ENCODE measurements around the gene TTLL7.

Gene TTLL7

GRCh38 chr1:83845437-83846071, 153.4 kb downstream of the TTLL7 start:
- no peaks in the 10 kb centered on the region for H3F3A ChIP-seq (ENCODE audit: insufficient read depth, low read length)
- H3K9ac ChIP-seq (ENCODE audit: low read length), result no peak overlapping the region
- TF ChIP-seq CTCF (IDR thresholded peaks at IDR 0.05; ENCODE audit: low read length), result no peak
- TF ChIP-seq EZH2 (IDR thresholded peaks at IDR 0.05; ENCODE audit: borderline replicate concordance, low read length), result no peak
- H3K9me3 ChIP-seq (ENCODE audit: low read length), result no peaks in the 10 kb centered on the region
- peaks cover 3% of the 10 kb centered on the region for H3K4me1 ChIP-seq (ENCODE audit: insufficient read depth, low read length, severe bottlenecking)
- no peaks in the 10 kb centered on the region for H3K79me2 ChIP-seq (ENCODE audit: insufficient read depth, low read length)
- no peaks in the 10 kb centered on the region for H4K20me1 ChIP-seq (ENCODE audit: insufficient read depth, low read length)
- H3K4me3 ChIP-seq (ENCODE audit: low read depth, low read length, poor library complexity, severe bottlenecking), result no peak overlapping the region
- H2AFZ ChIP-seq (ENCODE audit: low read length), result no peak overlapping the region
- no peak overlapping the region for H3K4me2 ChIP-seq (ENCODE audit: low read length)
- no peaks in the 10 kb centered on the region for H3K27me3 ChIP-seq (ENCODE audit: insufficient read depth, low read length)
- H3K36me3 ChIP-seq (ENCODE audit: insufficient read depth, low read length), result no peaks in the 10 kb centered on the region
- H3K9me2 ChIP-seq (ENCODE audit: low read depth, low read length), result no peaks in the 10 kb centered on the region
- no peak overlapping the region for H3K27ac ChIP-seq (ENCODE audit: low read depth, low read length, poor library complexity, severe bottlenecking)

GRCh38 chr1:83844546-83844945, 154.4 kb downstream of the TTLL7 start:
- Histone ChIP-seq H3K4me2 (ENCODE audit: low read length) (no peak overlapping the region), H3K9me3 (ENCODE audit: low read length) (no peaks in the 10 kb centered on the region), H3K9ac (ENCODE audit: low read length) (no peak overlapping the region), H3K4me1 (ENCODE audit: insufficient read depth, low read length, severe bottlenecking) (peaks cover under 1% of the 10 kb centered on the region), H4K20me1 (ENCODE audit: insufficient read depth, low read length) (no peaks in the 10 kb centered on the region), H3F3A (ENCODE audit: insufficient read depth, low read length) (no peaks in the 10 kb centered on the region), H2AFZ (ENCODE audit: low read length) (no peak overlapping the region), H3K4me3 (ENCODE audit: low read depth, low read length, poor library complexity, severe bottlenecking) (no peak overlapping the region), H3K36me3 (ENCODE audit: insufficient read depth, low read length) (no peaks in the 10 kb centered on the region), H3K9me2 (ENCODE audit: low read depth, low read length) (no peaks in the 10 kb centered on the region), H3K27me3 (ENCODE audit: insufficient read depth, low read length) (no peaks in the 10 kb centered on the region), H3K27ac (ENCODE audit: low read depth, low read length, poor library complexity, severe bottlenecking) (no peak overlapping the region), H3K79me2 (ENCODE audit: insufficient read depth, low read length) (no peaks in the 10 kb centered on the region)
- TF ChIP-seq EZH2 (IDR thresholded peaks at IDR 0.05; ENCODE audit: borderline replicate concordance, low read length) (no peak), CTCF (IDR thresholded peaks at IDR 0.05; ENCODE audit: low read length) (no peak)

- TF ChIP-seq CTCF (IDR thresholded peaks at IDR 0.05; ENCODE audit: low read length), result no peak
- TF ChIP-seq EZH2 (IDR thresholded peaks at IDR 0.05; ENCODE audit: borderline replicate concordance, low read length), result no peak
- no peak overlapping the region for H3K4me3 ChIP-seq (ENCODE audit: low read depth, low read length, poor library complexity, severe bottlenecking)
- H3K36me3 ChIP-seq (ENCODE audit: insufficient read depth, low read length), result no peaks in the 10 kb centered on the region
- H3K79me2 ChIP-seq (ENCODE audit: insufficient read depth, low read length), result no peaks in the 10 kb centered on the region
- no peaks in the 10 kb centered on the region for H3K27me3 ChIP-seq (ENCODE audit: insufficient read depth, low read length)
- H3F3A ChIP-seq (ENCODE audit: insufficient read depth, low read length), result no peaks in the 10 kb centered on the region
- no peaks in the 10 kb centered on the region for H3K4me1 ChIP-seq (ENCODE audit: insufficient read depth, low read length, severe bottlenecking)
- no peaks in the 10 kb centered on the region for H3K9me3 ChIP-seq (ENCODE audit: low read length)
- no peak overlapping the region for H2AFZ ChIP-seq (ENCODE audit: low read length)
- H4K20me1 ChIP-seq (ENCODE audit: insufficient read depth, low read length), result no peaks in the 10 kb centered on the region
- no peak overlapping the region for H3K27ac ChIP-seq (ENCODE audit: low read depth, low read length, poor library complexity, severe bottlenecking)
- H3K4me2 ChIP-seq (ENCODE audit: low read length), result no peak overlapping the region
- no peak overlapping the region for H3K9ac ChIP-seq (ENCODE audit: low read length)
- H3K9me2 ChIP-seq (ENCODE audit: low read depth, low read length), result no peaks in the 10 kb centered on the region
Measured at GRCh38 chr1:83839566-83840173, 159.3 kb downstream of the TTLL7 start.
